ENCODE data around the gene FKTN. TPM values are rescaled to one million over a fixed set of nuclear protein-coding genes. Genes with fewer than 3 reads are reported as not detected.

Gene FKTN
- total and polyA plus RNA-seq, 7 donors = 1.7 to 9.8 (median 4.8) TPM

GRCh38 chr9:105593145-105593544 is 35.2 kb downstream of the FKTN start:
- 74 to 100% (median 99%) methylated on average over 3 of the region's 3 CpGs for WGBS, 3 donors
- no peaks in the 10 kb centered on the region for H3K9me3 ChIP-seq
- H3K27ac ChIP-seq = no peak overlapping the region
- no peak for TF ChIP-seq CTCF (IDR thresholded peaks at IDR 0.05)
- no peaks in the 10 kb centered on the region for H3K4me1 ChIP-seq
- ATAC-seq (no peak), DNase-seq (no peak)
- H3K27me3 ChIP-seq (ENCODE audit: insufficient read depth in 3 of 3, low read length in 2 of 3) = no peaks in the 10 kb centered on the region
- no peak overlapping the region for H3K4me3 ChIP-seq
- peaks cover 0 to 28% of the 10 kb centered on the region in 2 donors for H3K36me3 ChIP-seq (ENCODE audit: insufficient read depth in 1 of 2, low read depth in 1 of 2)
- intact Hi-C loops (cut with DNase I) = no loop called here

GRCh38 chr9:105608721-105609598 is 51.0 kb downstream of the FKTN start:
- H3K27me3 ChIP-seq (ENCODE audit: insufficient read depth in 3 of 3, low read length in 2 of 3) = no peaks in the 10 kb centered on the region
- H3K4me3 ChIP-seq = no peak overlapping the region
- peaks cover 4 to 21% of the 10 kb centered on the region in 2 donors for H3K36me3 ChIP-seq (ENCODE audit: insufficient read depth in 1 of 2, low read depth in 1 of 2)
- no peaks in the 10 kb centered on the region for H3K4me1 ChIP-seq
- TF ChIP-seq CTCF (IDR thresholded peaks at IDR 0.05) = peak; percentile 70
- 61 to 64% (median 64%) methylated on average over 6 of the region's 6 CpGs for WGBS, 3 donors
- intact Hi-C loops (cut with DNase I) = loop anchor here (2.0 to 5.0 kb wide), 2 partner anchors 112 to 273 kb away; no protein-coding TSS in a partner anchor
- no peaks in the 10 kb centered on the region for H3K9me3 ChIP-seq
- no peak for DNase-seq
- H3K27ac ChIP-seq = no peak overlapping the region
- peak in 3 of 4 donors; percentile 61 to 90 (median 80) for ATAC-seq

GRCh38 chr9:105621001-105621400 is 63.1 kb downstream of the FKTN start:
- DNase-seq = no peak
- Histone ChIP-seq H3K9me3 (no peaks in the 10 kb centered on the region), H3K27me3 (ENCODE audit: insufficient read depth in 3 of 3, low read length in 2 of 3) (no peaks in the 10 kb centered on the region), H3K36me3 (ENCODE audit: insufficient read depth in 1 of 2, low read depth in 1 of 2) (peaks cover 0 to 15% of the 10 kb centered on the region in 2 donors), H3K4me3 (no peak overlapping the region), H3K27ac (no peak overlapping the region), H3K4me1 (no peaks in the 10 kb centered on the region)
- ATAC-seq = no peak
- TF ChIP-seq CTCF (IDR thresholded peaks at IDR 0.05) = no peak
- 94 to 95% (median 95%) methylated on average over 2 of the region's 2 CpGs for WGBS, 3 donors
- intact Hi-C loops (cut with DNase I) = no loop called here

- Histone ChIP-seq H3K4me1 (no peaks in the 10 kb centered on the region), H3K36me3 (ENCODE audit: insufficient read depth in 1 of 2, low read depth in 1 of 2) (peaks cover 0 to 11% of the 10 kb centered on the region in 2 donors), H3K27ac (no peak overlapping the region), H3K4me3 (no peak overlapping the region), H3K9me3 (no peaks in the 10 kb centered on the region), H3K27me3 (ENCODE audit: insufficient read depth in 3 of 3, low read length in 2 of 3) (no peaks in the 10 kb centered on the region)
- DNase-seq = no peak
- WGBS, 3 donors = 85 to 95% (median 86%) methylated on average over 1 of the region's 1 CpG
- no peak for TF ChIP-seq CTCF (IDR thresholded peaks at IDR 0.05)
- no peak for ATAC-seq
- intact Hi-C loops (cut with DNase I) = no loop called here
Observed at GRCh38 chr9:105625088-105625487, 67.2 kb downstream of the FKTN start.

Data from psoas muscle (tissue), 8 donors.